Measurements from ENCODE around the gene TMCC1. TPM values are rescaled to one million over a fixed set of nuclear protein-coding genes. Genes with fewer than 3 reads are reported as not detected.

TMCC1 gene
- polyA plus RNA-seq, 1 experiment: 14.4 TPM

DNA sequence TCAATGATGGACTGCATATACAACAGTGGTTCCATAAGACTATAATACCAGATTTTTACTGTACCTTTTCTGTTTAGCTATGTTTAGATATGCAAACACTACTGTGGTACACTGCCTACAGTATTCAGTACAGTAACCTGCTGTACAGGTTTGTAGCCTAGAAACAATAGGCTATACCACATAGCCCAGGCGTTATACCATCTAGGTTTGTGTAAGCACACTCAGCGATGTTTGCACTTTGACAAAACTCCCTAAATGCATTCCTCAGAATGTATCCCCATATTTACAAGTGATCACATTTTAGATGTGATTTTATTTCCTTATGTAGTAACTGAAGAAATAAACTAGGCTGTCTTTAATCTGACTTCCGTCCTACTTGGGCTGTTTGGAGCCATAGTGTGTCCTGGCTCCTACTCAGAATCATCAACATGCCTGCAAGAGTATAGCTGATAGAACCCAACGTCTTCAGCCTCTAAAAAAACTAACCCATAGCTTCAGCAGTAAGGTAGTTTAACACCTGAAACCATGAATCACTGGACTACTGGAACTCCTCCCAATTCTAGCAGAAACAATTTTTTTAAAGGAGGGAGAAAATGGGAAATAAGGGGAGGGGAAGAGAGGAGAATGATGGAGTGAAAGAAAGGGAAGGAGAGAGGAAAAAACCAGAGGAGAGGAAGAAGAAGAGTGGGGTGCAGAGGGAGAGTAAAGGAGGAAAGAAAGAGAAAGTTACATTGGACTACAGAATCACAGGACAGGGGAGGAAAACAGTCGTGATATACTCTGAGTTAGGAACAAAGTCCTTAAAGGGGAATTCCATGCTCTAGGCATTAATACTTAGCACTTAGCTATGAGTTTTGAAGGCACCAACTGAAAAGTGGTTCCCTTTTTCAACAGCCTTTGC is 219.4 kb downstream of the TMCC1 start:
- Histone ChIP-seq H3K4me3 (ENCODE audit: low read depth, low read length) (no peak overlapping the region), H3K27me3 (ENCODE audit: control insufficient read depth, insufficient read depth, low read length) (no peaks in the 10 kb centered on the region), H3K36me3 (ENCODE audit: control insufficient read depth, insufficient read depth, low read length) (peaks cover 3% of the 10 kb centered on the region; the same call in 1 of the 2 replicates)
- TF ChIP-seq CTCF (IDR thresholded peaks at IDR 0.05; ENCODE audit: insufficient read depth, low read depth, low read length): no peak
- DNase-seq (ENCODE audit: low read depth): no peak
- ChIA-PET CTCF (interaction anchor here (0.7 kb wide), 1 partner anchor 260 kb away, joined by 3 read pairs; no protein-coding TSS in a partner anchor), POLR2A (no interaction called here)

- CTCF ChIA-PET: interaction anchor here (0.6 kb wide), 1 partner anchor 12 kb away, joined by 3 read pairs; no protein-coding TSS in a partner anchor
- POLR2A ChIA-PET: no interaction called here
Observed at GRCh38 chr3:129673012-129673411, 220.5 kb downstream of the TMCC1 start.

DNA sequence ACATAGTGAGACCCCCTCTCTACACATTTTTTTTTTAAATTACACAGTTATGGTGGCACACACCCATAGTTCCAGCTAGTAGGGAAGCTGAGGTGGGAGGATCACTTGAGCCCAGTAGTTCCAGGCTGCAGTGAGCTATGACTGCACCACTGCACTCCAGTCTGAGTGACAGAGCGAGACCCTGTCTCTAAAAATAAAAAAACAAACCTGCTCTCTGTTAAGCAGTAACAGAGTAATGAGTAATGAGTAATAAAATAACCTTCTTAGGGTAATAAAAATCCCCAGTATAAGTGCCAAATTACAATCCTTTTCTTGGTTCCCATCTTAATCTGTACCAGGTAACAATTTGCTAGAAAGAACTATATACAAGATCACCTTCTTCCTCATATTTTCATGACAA is 221.1 kb downstream of the TMCC1 start:
- ChIA-PET POLR2A (no interaction called here), CTCF (interaction anchor here (0.6 kb wide), 1 partner anchor 12 kb away, joined by 3 read pairs; no protein-coding TSS in a partner anchor)
- peaks cover 3% of the 10 kb centered on the region; the same call in 1 of the 2 replicates for H3K36me3 ChIP-seq (ENCODE audit: control insufficient read depth, insufficient read depth, low read length)
- DNase-seq (ENCODE audit: low read depth): no peak
- H3K4me3 ChIP-seq (ENCODE audit: low read depth, low read length): no peak overlapping the region
- no peak for TF ChIP-seq CTCF (IDR thresholded peaks at IDR 0.05; ENCODE audit: insufficient read depth, low read depth, low read length)
- no peaks in the 10 kb centered on the region for H3K27me3 ChIP-seq (ENCODE audit: control insufficient read depth, insufficient read depth, low read length)

More at GRCh38 chr3:129673012-129673411, 220.5 kb downstream of the TMCC1 start:
- peaks cover 3% of the 10 kb centered on the region; the same call in 1 of the 2 replicates for H3K36me3 ChIP-seq (ENCODE audit: control insufficient read depth, insufficient read depth, low read length)
- no peak overlapping the region for H3K4me3 ChIP-seq (ENCODE audit: low read depth, low read length)
- TF ChIP-seq CTCF (IDR thresholded peaks at IDR 0.05; ENCODE audit: insufficient read depth, low read depth, low read length): no peak
- DNase-seq (ENCODE audit: low read depth): no peak
- no peaks in the 10 kb centered on the region for H3K27me3 ChIP-seq (ENCODE audit: control insufficient read depth, insufficient read depth, low read length)

- H3K27me3 ChIP-seq (ENCODE audit: control insufficient read depth, insufficient read depth, low read length): no peaks in the 10 kb centered on the region
- peak; percentile 18 for DNase-seq (ENCODE audit: low read depth)
- POLR2A ChIA-PET: interaction anchor here (0.7 kb wide), 1 partner anchor 69 kb away, joined by 3 read pairs; no protein-coding TSS in a partner anchor
- CTCF ChIA-PET: interaction anchor here (0.9 to 1.7 kb wide), 4 partner anchors 10 to 164 kb away, joined by 3 to 8 read pairs (median 4); no protein-coding TSS in a partner anchor
- TF ChIP-seq CTCF (IDR thresholded peaks at IDR 0.05; ENCODE audit: insufficient read depth, low read depth, low read length): no peak
- H3K36me3 ChIP-seq (ENCODE audit: control insufficient read depth, insufficient read depth, low read length): no peaks in the 10 kb centered on the region
- no peak overlapping the region for H3K4me3 ChIP-seq (ENCODE audit: low read depth, low read length)
Observed at GRCh38 chr3:129665024-129665768, 228.3 kb downstream of the TMCC1 start.
